Neuronal stem cell (in vitro differentiated cells): ENCODE measurements around the gene PWP2.
"Not testable (repeated sequence)": the region's sequence is repeated elsewhere in the genome, so short reads cannot be mapped to it uniquely, and the experiment has no call there.

ENCODE experiments used
- DNase-seq: peaks from one replicate; pipeline ENCODE4 v3.0.0-alpha.2; 2013; ENCODE audit warnings: low spot score
- H2AFZ ChIP-seq: one replicate; pipeline ENCODE4 v1.6.1; 2013; ENCODE audit warnings: mild to moderate bottlenecking, low read length, inconsistent platforms
- H2AK5ac ChIP-seq: 2 replicates; pipeline ENCODE4 v1.6.1; 2013; ENCODE audit warnings: low read depth, mild to moderate bottlenecking, inconsistent platforms, low read length, moderate library complexity, mixed read lengths
- H2BK120ac ChIP-seq: 2 replicates; pipeline ENCODE4 v1.6.1; 2013; ENCODE audit warnings: low read depth, mild to moderate bottlenecking, inconsistent platforms, low read length, moderate library complexity, mixed read lengths
- H2BK12ac ChIP-seq: one replicate; pipeline ENCODE4 v1.6.1; 2013; ENCODE audit warnings: low read length, inconsistent platforms
- H2BK15ac ChIP-seq: 2 replicates; pipeline ENCODE4 v1.6.1; 2013; ENCODE audit warnings: mild to moderate bottlenecking, low read length, inconsistent platforms, mixed read lengths
- H2BK5ac ChIP-seq: one replicate; pipeline ENCODE4 v1.6.1; 2013; ENCODE audit warnings: inconsistent platforms, mild to moderate bottlenecking, low read length, moderate library complexity
- H3K14ac ChIP-seq: one replicate; pipeline ENCODE4 v1.6.1; 2013; ENCODE audit warnings: low read length, inconsistent platforms
- H3K18ac ChIP-seq: 2 replicates; pipeline ENCODE4 v1.6.1; 2013; ENCODE audit warnings: low read length, inconsistent platforms
- H3K23ac ChIP-seq: 2 replicates; pipeline ENCODE4 v1.6.1; 2013; ENCODE audit warnings: low read depth, mild to moderate bottlenecking, mixed read lengths, low read length, inconsistent platforms; ENCODE audit not compliant: poor library complexity
- H3K27ac ChIP-seq: replicated peaks from 3 replicates; pipeline ENCODE4 v1.5.1; 2013; ENCODE audit warnings: low read length, inconsistent platforms
- H3K27me3 ChIP-seq, 3 experiments: 2 replicates each; pipeline ENCODE4 v1.6.1; 2013; ENCODE audit warnings: low read length in 3 of 3, mild to moderate bottlenecking in 2 of 3, inconsistent platforms in 1 of 3, low read depth in 1 of 3, mixed read lengths in 1 of 3, moderate library complexity in 1 of 3; ENCODE audit not compliant: control insufficient read depth in 3 of 3, insufficient read depth in 3 of 3
- H3K36me3 ChIP-seq, 2 donors: replicated peaks in 1 of 2; 2 replicates each; pipeline ENCODE4 v1.6.1; 2013; ENCODE audit warnings: low read length in 2 of 2; ENCODE audit not compliant: control insufficient read depth in 2 of 2, insufficient read depth in 2 of 2
- H3K4ac ChIP-seq: 2 replicates; pipeline ENCODE4 v1.6.1; 2013; ENCODE audit warnings: inconsistent platforms, mild to moderate bottlenecking, low read length, moderate library complexity
- H3K4me1 ChIP-seq, 2 donors: 1 replicate in 1 of 2; 2 replicates in 1 of 2; pipeline ENCODE4 v1.6.1; 2013; ENCODE audit warnings: low read length in 2 of 2, low read depth in 1 of 2; ENCODE audit not compliant: control insufficient read depth in 2 of 2, insufficient read depth in 1 of 2
- H3K4me2 ChIP-seq: one replicate; pipeline ENCODE4 v1.6.1; 2013; ENCODE audit warnings: mild to moderate bottlenecking, low read length, inconsistent platforms; ENCODE audit not compliant: insufficient read depth, poor library complexity, severe bottlenecking
- H3K4me3 ChIP-seq, 2 donors: 2 replicates each; pipeline ENCODE4 v1.5.1; 2013; ENCODE audit warnings: low read length in 2 of 2, mild to moderate bottlenecking in 2 of 2, inconsistent platforms in 1 of 2, moderate library complexity in 1 of 2
- H3K79me1 ChIP-seq: one replicate; pipeline ENCODE4 v1.6.1; 2013; ENCODE audit warnings: low read depth, mild to moderate bottlenecking, inconsistent platforms, low read length, moderate library complexity
- H3K9ac ChIP-seq: one replicate; pipeline ENCODE4 v1.6.1; 2013; ENCODE audit warnings: mild to moderate bottlenecking, low read depth, low read length, inconsistent platforms; ENCODE audit not compliant: poor library complexity
- H3K9me3 ChIP-seq, 2 donors: replicated peaks in 1 of 2; 2 replicates each; pipeline versions ENCODE3 to v1.6.1; 2013; ENCODE audit warnings: low read length in 2 of 2, mild to moderate bottlenecking in 2 of 2, inconsistent platforms in 1 of 2, low read depth in 1 of 2, mixed read lengths in 1 of 2, moderate library complexity in 1 of 2; ENCODE audit not compliant: control insufficient read depth in 2 of 2, insufficient read depth in 1 of 2
- H4K8ac ChIP-seq: one replicate; pipeline ENCODE4 v1.6.1; 2013; ENCODE audit warnings: low read depth, mild to moderate bottlenecking, inconsistent platforms, low read length, moderate library complexity
- H4K91ac ChIP-seq: one replicate; pipeline ENCODE4 v1.6.1; 2013; ENCODE audit warnings: low read length, low read depth, mild to moderate bottlenecking, inconsistent platforms; ENCODE audit not compliant: poor library complexity
- WGBS, 2 donors: extraction: QIAGEN DNeasy Blood & Tissue Kit; methylation state at CpG; one replicate each; pipeline ENCODE4 v1.1.7; 2013; ENCODE audit warnings: missing lambda C conversion rate in 2 of 2, mixed read lengths in 1 of 2; ENCODE audit not compliant: insufficient read length in 2 of 2, insufficient replicate concordance in 1 of 2; ENCODE audit errors: extremely low coverage in 2 of 2; 5-methylcytosine and 5-hydroxymethylcytosine counted together

The PWP2 gene

GRCh38 chr21:44113702-44114371, 6.6 kb downstream of the PWP2 start:
- H2BK15ac ChIP-seq, H3K4me3 ChIP-seq, H4K8ac ChIP-seq, H3K9ac ChIP-seq, H3K4me2 ChIP-seq, H3K27me3 ChIP-seq, H3K36me3 ChIP-seq, H3K23ac ChIP-seq, H2BK12ac ChIP-seq, H2BK120ac ChIP-seq, H3K4me1 ChIP-seq, H2BK5ac ChIP-seq, H3K4ac ChIP-seq, H3K14ac ChIP-seq, H4K91ac ChIP-seq, H2AFZ ChIP-seq, H2AK5ac ChIP-seq, H3K18ac ChIP-seq, H3K9me3 ChIP-seq, DNase-seq, H3K79me1 ChIP-seq, H3K27ac ChIP-seq: not testable (repeated sequence)
- WGBS, 2 donors, result no CpG with 5 or more reads among the region's 33 CpGs

GRCh38 chr21:44122131-44122530, 14.9 kb downstream of the PWP2 start:
- H3K4me1 ChIP-seq, H3K27me3 ChIP-seq, H2BK5ac ChIP-seq, H4K8ac ChIP-seq, H3K23ac ChIP-seq, DNase-seq, H3K18ac ChIP-seq, H2BK120ac ChIP-seq, H3K9ac ChIP-seq, H3K9me3 ChIP-seq, H2BK12ac ChIP-seq, H2AFZ ChIP-seq, H2BK15ac ChIP-seq, H3K36me3 ChIP-seq, H3K27ac ChIP-seq, H2AK5ac ChIP-seq, H3K79me1 ChIP-seq, H3K4me3 ChIP-seq, H3K4me2 ChIP-seq, H4K91ac ChIP-seq, H3K4ac ChIP-seq, H3K14ac ChIP-seq: not testable (repeated sequence)
- no CpG with 5 or more reads among the region's 10 CpGs for WGBS, 2 donors

DNA sequence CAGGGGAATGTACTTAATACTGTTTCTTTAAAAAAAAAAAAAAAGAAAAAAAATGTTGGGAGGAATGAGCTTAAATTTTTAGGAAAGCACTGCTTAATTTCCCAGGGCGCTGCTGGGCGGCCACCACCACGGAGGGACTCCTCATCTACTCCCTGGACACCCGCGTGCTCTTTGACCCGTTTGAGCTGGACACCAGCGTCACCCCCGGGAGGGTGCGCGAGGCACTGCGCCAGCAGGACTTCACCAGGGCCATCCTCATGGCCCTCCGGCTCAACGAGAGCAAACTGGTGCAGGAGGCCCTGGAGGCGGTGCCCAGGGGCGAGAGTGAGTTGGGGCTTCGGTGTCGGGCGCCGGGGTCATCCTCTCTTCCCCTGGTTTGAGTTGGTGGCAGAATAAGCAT, 20.6 kb downstream of the PWP2 start:
- not testable (repeated sequence) for H3K36me3 ChIP-seq, H3K14ac ChIP-seq, H3K9ac ChIP-seq

GRCh38 chr21:44133715-44134057, 26.5 kb downstream of the PWP2 start:
- DNase-seq, H3K36me3 ChIP-seq, H4K8ac ChIP-seq, H2BK5ac ChIP-seq, H2AK5ac ChIP-seq, H3K79me1 ChIP-seq, H3K23ac ChIP-seq, H3K4me2 ChIP-seq, H3K18ac ChIP-seq, H2AFZ ChIP-seq, H2BK12ac ChIP-seq, H3K27me3 ChIP-seq, H3K27ac ChIP-seq, H3K9ac ChIP-seq, H2BK120ac ChIP-seq, H3K4me1 ChIP-seq, H3K14ac ChIP-seq, H3K9me3 ChIP-seq, H2BK15ac ChIP-seq, H4K91ac ChIP-seq, H3K4ac ChIP-seq, H3K4me3 ChIP-seq: not testable (repeated sequence)
- no CpG with 5 or more reads among the region's 35 CpGs for WGBS, 2 donors

More for the DNA sequence above, 20.6 kb downstream of the PWP2 start:
- not testable (repeated sequence) for H3K9me3 ChIP-seq, H2BK15ac ChIP-seq, H4K8ac ChIP-seq, H2BK120ac ChIP-seq, H3K79me1 ChIP-seq, H2BK5ac ChIP-seq, H3K18ac ChIP-seq, H2AK5ac ChIP-seq, H3K4ac ChIP-seq, DNase-seq, H3K4me1 ChIP-seq, H3K4me2 ChIP-seq, H3K27me3 ChIP-seq, H2AFZ ChIP-seq, H4K91ac ChIP-seq, H2BK12ac ChIP-seq, H3K4me3 ChIP-seq, H3K27ac ChIP-seq, H3K23ac ChIP-seq
- no CpG with 5 or more reads among the region's 19 CpGs for WGBS, 2 donors
